Rectal smooth muscle tissue (tissue), 1 donor: ENCODE results near the gene GPER1.
A peak's percentile ranks its signal among the peaks of the same experiment; 100 is the strongest.

Source experiments
- H3K27ac ChIP-seq: one replicate; pipeline ENCODE4 v1.7.0; 2013; ENCODE audit warnings: low read depth, low read length, inconsistent platforms
- H3K27me3 ChIP-seq: one replicate; pipeline ENCODE4 v1.7.0; 2013; ENCODE audit warnings: low read length; ENCODE audit not compliant: control insufficient read depth, insufficient read depth
- H3K36me3 ChIP-seq: one replicate; pipeline ENCODE4 v1.7.0; 2013; ENCODE audit warnings: low read length; ENCODE audit not compliant: control insufficient read depth, insufficient read depth
- H3K4me1 ChIP-seq: one replicate; pipeline ENCODE4 v1.7.0; 2013; ENCODE audit warnings: low read length; ENCODE audit not compliant: control insufficient read depth, insufficient read depth
- H3K4me3 ChIP-seq: one replicate; pipeline ENCODE4 v1.7.0; 2013; ENCODE audit warnings: low read length
- H3K9ac ChIP-seq: one replicate; pipeline ENCODE4 v1.7.0; 2013; ENCODE audit warnings: low read length

Gene GPER1

DNA sequence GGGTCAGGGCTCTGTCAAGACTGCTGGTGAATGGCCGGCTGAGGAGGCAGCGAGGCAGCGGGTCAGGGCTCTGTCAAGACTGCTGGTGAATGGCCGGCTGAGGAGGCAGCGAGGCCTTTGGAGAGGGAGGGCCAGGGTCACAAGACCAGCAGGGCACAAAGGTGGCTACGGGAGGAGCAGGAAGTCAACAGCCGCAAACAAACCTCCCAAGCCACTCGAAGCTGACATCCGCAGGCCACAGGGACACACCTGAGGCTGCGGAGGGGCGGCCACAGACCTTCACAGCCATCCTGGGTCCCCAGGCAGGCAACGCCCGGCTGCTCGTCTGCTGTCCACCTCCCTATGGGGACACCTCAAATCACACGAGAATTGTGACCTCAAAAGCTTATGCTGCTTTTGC is 8.9 kb upstream of the GPER1 start:
- no peak overlapping the region for H3K9ac ChIP-seq
- H3K27ac ChIP-seq, result no peak overlapping the region

DNA sequence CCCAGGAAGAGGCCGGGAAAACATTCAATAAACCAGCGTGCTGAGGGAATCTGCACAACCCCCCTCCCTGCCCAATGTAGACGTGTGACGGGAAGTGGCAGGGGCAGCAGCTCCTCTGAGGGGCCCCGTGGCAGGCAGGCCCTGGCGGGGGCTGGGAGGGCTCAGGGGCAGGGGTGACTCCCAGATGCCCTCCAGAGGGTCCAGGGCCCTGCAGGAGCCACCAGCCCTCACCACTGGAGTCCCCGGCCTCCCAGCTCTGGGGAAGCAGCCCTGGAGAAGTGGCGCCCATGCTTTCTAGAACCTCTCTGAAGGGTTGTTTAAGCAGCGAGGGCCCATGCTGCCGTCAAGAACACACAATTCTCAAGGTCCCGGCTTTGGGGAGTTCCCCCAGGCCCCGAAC is 8.4 kb upstream of the GPER1 start:
- no peak overlapping the region for H3K27ac ChIP-seq
- H3K4me1 ChIP-seq, result peaks cover 2% of the 10 kb centered on the region
- H3K4me3 ChIP-seq, result no peak overlapping the region
- H3K27me3 ChIP-seq, result no peaks in the 10 kb centered on the region
- H3K36me3 ChIP-seq, result no peaks in the 10 kb centered on the region
- H3K9ac ChIP-seq, result no peak overlapping the region

More for the DNA sequence above, 8.9 kb upstream of the GPER1 start:
- Histone ChIP-seq H3K27me3 (no peaks in the 10 kb centered on the region), H3K4me1 (peaks cover 2% of the 10 kb centered on the region), H3K36me3 (no peaks in the 10 kb centered on the region), H3K4me3 (no peak overlapping the region)

DNA sequence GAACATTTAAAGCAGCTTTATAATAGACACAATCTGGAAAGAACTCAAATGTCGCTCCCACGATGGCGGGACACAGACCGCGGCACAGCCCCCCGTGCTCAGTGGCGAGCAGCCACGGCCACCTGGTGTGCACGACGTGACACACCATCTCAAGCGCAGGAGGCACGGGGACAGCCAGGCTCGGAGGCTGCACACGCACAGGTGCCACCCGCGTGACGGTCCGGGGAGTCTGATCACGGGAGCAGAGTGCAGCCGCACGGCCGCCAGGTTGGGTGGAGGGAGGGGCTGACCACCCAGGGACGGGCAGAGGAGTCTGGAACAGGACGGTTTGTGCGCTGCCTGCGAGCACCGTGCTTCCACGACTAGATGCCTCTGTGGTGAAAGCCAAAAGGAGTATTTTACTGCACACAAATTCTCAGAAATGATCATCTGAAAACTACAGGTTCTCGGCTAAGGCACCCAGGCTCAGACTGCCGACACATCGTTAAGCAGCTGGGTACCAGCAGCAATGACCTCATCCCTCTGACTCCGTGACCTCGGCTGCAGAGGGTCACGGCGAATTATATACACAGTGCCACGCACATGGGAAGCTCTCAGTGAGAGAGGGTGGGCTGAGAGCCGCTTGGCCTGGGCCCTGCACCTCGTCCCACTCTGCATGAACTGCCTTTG is 7.5 kb upstream of the GPER1 start:
- Histone ChIP-seq H3K9ac (no peak overlapping the region), H3K27ac (no peak overlapping the region), H3K27me3 (no peaks in the 10 kb centered on the region), H3K36me3 (no peaks in the 10 kb centered on the region), H3K4me3 (no peak overlapping the region), H3K4me1 (peaks cover 2% of the 10 kb centered on the region)

DNA sequence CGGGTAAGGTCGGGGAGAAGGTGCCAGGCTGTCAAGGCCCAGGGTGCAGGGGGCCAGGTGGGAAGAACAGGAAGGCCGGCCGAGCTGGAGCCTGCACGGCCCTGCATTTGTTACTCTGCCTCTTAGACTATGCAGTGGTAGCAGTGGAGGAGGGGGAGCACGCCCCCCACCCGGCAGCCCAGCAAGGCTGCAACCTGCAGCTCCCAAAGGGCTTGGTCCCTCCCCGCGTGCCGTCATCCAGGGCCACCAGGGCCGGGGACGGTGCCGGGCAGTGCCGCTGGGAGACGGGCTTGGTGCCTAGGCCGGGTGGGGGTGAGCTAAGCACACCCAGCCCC is 7.0 kb upstream of the GPER1 start:
- Histone ChIP-seq H3K27ac (no peak overlapping the region), H3K27me3 (no peaks in the 10 kb centered on the region), H3K4me3 (no peak overlapping the region), H3K36me3 (no peaks in the 10 kb centered on the region), H3K9ac (no peak overlapping the region), H3K4me1 (peaks cover 2% of the 10 kb centered on the region)

DNA sequence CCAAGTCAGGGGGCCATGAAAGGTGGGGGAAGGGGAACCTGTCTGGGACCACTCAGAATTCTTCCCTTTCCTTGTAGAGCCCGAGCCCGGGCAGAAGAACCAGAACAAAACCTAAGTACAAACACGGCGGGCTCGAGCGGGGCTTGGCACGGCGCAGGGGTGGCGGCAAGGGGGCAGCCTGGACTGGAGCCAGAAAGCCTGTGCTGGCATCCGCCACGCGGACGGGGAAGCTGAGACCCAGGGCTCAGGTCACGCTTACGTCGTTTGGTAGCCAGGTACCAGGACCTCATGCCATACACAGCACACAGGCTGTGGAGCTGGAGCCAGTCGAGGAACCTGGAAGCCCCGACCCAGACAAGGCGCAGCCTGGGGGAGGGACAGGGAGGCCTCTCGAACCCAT is 6.6 kb upstream of the GPER1 start:
- Histone ChIP-seq H3K9ac (no peak overlapping the region), H3K27me3 (no peaks in the 10 kb centered on the region), H3K36me3 (no peaks in the 10 kb centered on the region), H3K4me1 (peaks cover 3% of the 10 kb centered on the region), H3K4me3 (no peak overlapping the region), H3K27ac (no peak overlapping the region)

DNA sequence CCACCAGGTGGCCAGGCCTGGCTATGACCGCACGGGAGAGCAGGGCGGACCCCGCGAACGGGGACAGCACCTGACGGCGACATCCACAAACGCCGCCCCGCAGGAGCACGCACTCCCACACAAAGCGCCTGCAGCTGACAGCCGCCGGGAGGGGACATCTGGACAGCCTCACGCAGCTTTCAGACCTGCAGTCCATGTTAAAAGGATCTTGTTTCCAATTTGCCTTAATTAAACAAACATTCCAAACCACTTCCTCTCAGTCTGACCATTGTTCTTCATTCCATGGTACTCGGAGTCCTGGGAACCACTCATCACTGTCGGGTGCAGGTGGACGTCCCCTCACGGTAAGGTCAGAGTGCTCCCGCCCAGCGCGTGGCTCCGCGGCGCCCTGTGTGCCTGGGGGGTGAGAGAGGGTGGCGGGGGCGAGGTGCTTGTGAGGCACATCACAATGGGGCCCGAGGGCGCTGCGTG is 5.9 kb upstream of the GPER1 start:
- H3K4me3 ChIP-seq, result no peak overlapping the region
- H3K27ac ChIP-seq, result no peak overlapping the region

DNA sequence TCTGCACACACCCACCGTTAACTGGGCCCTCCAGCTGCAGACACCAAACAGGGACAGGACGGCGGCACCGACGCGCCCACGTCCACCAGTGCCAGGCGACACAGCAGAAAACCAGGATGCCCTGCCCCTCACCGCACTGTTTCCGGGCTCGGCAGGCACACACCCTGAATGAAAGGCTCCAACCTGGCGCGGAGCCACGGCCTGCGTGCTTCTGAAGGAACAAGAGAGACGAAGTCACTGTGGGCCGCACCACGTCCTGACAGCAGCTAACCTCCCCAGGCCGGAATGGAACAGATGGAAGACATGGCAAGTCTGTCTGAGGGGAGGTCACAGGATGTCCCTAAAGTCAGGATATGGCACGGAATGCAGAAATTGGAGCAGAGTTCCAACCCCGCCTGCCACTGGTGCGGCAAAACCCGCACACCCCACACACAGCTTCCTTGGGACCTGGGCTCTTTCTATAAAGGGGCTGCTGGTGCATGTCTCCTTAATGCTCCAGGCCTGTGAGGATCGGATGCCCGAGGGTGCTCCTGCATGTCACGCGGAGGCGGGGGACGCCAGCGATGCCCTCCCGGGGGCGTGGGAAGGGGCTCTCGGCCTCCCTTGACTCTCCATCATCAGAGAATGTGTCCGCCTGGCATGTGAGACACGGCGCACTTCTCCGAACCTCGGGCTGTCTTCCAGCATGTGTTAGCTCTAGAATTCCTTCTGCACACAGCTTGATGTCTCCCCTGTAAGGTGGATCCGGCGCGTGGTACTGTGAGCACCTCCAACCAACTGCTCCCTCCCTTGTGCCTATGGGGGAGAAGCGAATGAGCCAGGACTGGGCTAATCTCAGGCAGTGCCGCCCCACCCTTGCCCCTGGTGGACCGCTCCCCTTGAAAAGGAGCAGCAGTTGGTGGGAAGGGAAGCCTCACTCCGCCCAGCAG is 3.9 kb upstream of the GPER1 start:
- Histone ChIP-seq H3K27me3 (no peaks in the 10 kb centered on the region), H3K36me3 (no peaks in the 10 kb centered on the region), H3K4me3 (no peak overlapping the region), H3K9ac (no peak overlapping the region), H3K27ac (no peak overlapping the region), H3K4me1 (peaks cover 20% of the 10 kb centered on the region)

More for the DNA sequence above, 5.9 kb upstream of the GPER1 start:
- Histone ChIP-seq H3K27me3 (no peaks in the 10 kb centered on the region), H3K4me1 (peaks cover 8% of the 10 kb centered on the region), H3K36me3 (no peaks in the 10 kb centered on the region), H3K9ac (no peak overlapping the region)

- H3K27ac ChIP-seq, result no peak overlapping the region
- H3K27me3 ChIP-seq, result no peaks in the 10 kb centered on the region
- H3K4me3 ChIP-seq, result no peak overlapping the region
- no peak overlapping the region for H3K9ac ChIP-seq
- no peaks in the 10 kb centered on the region for H3K36me3 ChIP-seq
- H3K4me1 ChIP-seq, result peaks cover 20% of the 10 kb centered on the region
Measured at GRCh38 chr7:1085266-1085665, 2.6 kb upstream of the GPER1 start.

DNA sequence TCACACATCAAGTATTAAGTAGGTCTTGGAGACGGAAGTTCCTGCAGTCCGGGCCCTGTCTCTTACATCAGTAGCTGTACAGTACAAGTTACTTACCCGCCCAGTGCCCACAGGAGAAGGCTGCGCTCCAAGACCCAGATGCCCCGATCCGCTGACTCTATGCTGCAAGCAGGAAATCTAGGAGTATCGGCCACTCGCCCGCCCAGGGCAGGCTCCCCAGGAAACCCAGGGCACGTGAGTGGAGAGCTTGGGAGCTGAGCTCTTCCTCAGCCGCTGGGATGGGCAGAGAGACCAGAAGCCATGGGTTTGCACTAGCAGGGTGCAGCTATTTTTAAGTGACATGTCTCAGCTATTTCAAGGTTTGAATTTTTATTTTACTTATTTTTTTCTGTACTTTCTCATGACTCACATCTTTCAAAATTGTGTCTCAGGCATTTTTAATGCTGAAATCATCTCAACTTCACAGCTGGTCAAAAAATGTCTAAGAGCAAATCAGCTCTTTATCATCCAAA is 1.9 kb upstream of the GPER1 start:
- H3K4me1 ChIP-seq, result peaks cover 20% of the 10 kb centered on the region

DNA sequence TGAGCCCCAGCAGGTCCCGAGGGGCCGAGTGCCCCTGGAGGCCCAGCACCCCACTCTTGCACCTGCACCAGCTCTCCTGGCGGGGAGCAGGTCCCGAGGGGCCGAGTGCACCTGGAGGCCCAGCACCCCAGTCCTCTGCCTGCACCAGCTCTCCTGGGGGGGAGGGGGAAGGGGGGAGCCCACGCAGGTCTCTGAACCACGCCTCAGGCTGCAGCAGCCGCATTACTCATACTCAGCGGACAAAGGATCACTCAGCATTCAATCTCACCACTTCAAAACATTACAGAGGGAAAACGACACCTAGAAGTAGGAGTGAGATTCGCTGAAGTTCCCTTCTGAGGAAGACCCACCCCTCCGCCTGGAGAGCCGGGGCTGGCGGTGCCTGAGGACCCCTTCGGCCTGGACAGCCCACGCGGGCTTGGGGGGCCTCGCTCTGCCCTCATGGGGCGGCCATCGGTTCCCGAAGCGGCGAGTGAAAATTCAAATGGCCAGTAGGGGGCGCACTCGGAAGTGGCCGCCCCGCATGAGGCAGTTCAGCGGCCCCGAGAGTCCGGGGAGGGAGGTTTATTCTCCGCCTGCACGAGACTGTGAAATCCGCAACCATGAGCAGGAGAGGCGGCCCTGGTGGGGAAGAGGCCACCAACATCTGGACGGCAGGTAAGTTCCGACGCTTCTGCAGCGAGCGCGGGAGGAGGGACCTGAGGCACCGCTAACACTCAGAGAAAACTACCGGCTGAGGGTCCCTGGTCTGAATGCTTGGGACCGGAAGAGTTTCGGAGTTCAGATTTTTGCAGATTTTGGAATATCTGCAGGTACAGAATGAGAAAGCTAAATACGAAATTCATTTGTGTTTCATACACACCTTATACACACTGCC is 1.1 kb upstream of the GPER1 start:
- Histone ChIP-seq H3K27ac (peak overlapping the region; percentile 73), H3K36me3 (peaks cover 4% of the 10 kb centered on the region), H3K4me3 (peak overlapping the region; percentile 74), H3K4me1 (peaks cover 18% of the 10 kb centered on the region), H3K27me3 (no peaks in the 10 kb centered on the region), H3K9ac (peak overlapping the region; percentile 45)

More for the DNA sequence above, 1.9 kb upstream of the GPER1 start:
- Histone ChIP-seq H3K27me3 (no peaks in the 10 kb centered on the region), H3K36me3 (no peaks in the 10 kb centered on the region), H3K27ac (no peak overlapping the region), H3K4me3 (no peak overlapping the region), H3K9ac (no peak overlapping the region)

- H3K9ac ChIP-seq, result no peak overlapping the region
- H3K4me1 ChIP-seq, result peaks cover 18% of the 10 kb centered on the region
- H3K27ac ChIP-seq, result peak overlapping the region; percentile 73
- H3K4me3 ChIP-seq, result peak overlapping the region; percentile 74
- peaks cover 8% of the 10 kb centered on the region for H3K36me3 ChIP-seq
- H3K27me3 ChIP-seq, result no peaks in the 10 kb centered on the region
Measured at GRCh38 chr7:1087465-1087814, 473 bp upstream of the GPER1 start.

GRCh38 chr7:1090236-1090635 is 2.3 kb downstream of the GPER1 start:
- Histone ChIP-seq H3K4me3 (no peak overlapping the region), H3K27ac (no peak overlapping the region), H3K27me3 (no peaks in the 10 kb centered on the region), H3K9ac (no peak overlapping the region), H3K4me1 (peaks cover 18% of the 10 kb centered on the region), H3K36me3 (peaks cover 15% of the 10 kb centered on the region)
